GM18867 (cell line): ENCODE measurements around the gene MCAM.

Experiments used
- ATAC-seq: cut with Tn5 transposase; IDR thresholded peaks from one replicate; pipeline ENCODE4 v1.9.1; 2021; ENCODE audit warnings: mild to moderate bottlenecking, moderate library complexity; ENCODE audit not compliant: unreplicated experiment

MCAM gene

GRCh38 chr11:119316729-119317591, at the start of gene MCAM:
Gene MCAM (minus strand): TSS chr11:119317130. CDS start chr11:119317101, 29 bp downstream.
- no peak for ATAC-seq

GRCh38 chr11:119365071-119365591, 48.2 kb upstream of the MCAM start:
- no peak for ATAC-seq

GRCh38 chr11:119363851-119364590, 47.1 kb upstream of the MCAM start:
- no peak for ATAC-seq

- ATAC-seq = no peak
These were observed 46.3 kb upstream of the MCAM start for GRCh38 chr11:119363081-119363850.

GRCh38 chr11:119362741-119363080, 45.8 kb upstream of the MCAM start:
- no peak for ATAC-seq

GRCh38 chr11:119361941-119362725, 45.2 kb upstream of the MCAM start:
- no peak for ATAC-seq

GRCh38 chr11:119361056-119361787, 44.3 kb upstream of the MCAM start:
- no peak for ATAC-seq

GRCh38 chr11:119359365-119360214, 42.7 kb upstream of the MCAM start:
- ATAC-seq = no peak

GRCh38 chr11:119357074-119357473, 40.1 kb upstream of the MCAM start:
- ATAC-seq = no peak

GRCh38 chr11:119356349-119357031, 39.6 kb upstream of the MCAM start:
- ATAC-seq = peak; percentile 69

GRCh38 chr11:119355091-119355843, 38.3 kb upstream of the MCAM start:
- ATAC-seq = no peak

- ATAC-seq = no peak
These were observed 35.9 kb upstream of the MCAM start for GRCh38 chr11:119352857-119353260.

GRCh38 chr11:119351232-119351631, 34.3 kb upstream of the MCAM start:
- ATAC-seq = no peak

- ATAC-seq = no peak
These were observed 33.4 kb upstream of the MCAM start for GRCh38 chr11:119350302-119350701.

GRCh38 chr11:119347940-119348605, 31.1 kb upstream of the MCAM start:
- no peak for ATAC-seq

GRCh38 chr11:119347242-119347641, 30.3 kb upstream of the MCAM start:
- no peak for ATAC-seq

GRCh38 chr11:119346605-119347004, 29.7 kb upstream of the MCAM start, which contains the start of gene MFRP:
Gene MFRP (minus strand): TSS chr11:119346705. CDS start chr11:119346513, 192 bp downstream.
- no peak for ATAC-seq
